Activated T-cell treated with anti-CD3 and anti-CD28 coated beads for 4 hours (primary cell): ENCODE results near the gene SHC2.
"Not testable (repeated sequence)": the region's sequence is repeated elsewhere in the genome, so short reads cannot be mapped to it uniquely, and the experiment has no call there.

Experiments used
- DNase-seq: peaks from one replicate; pipeline ENCODE4 v3.0.0-alpha.2; 2020

The SHC2 gene

GRCh38 chr19:491146-491741 lies 30.4 kb upstream of the SHC2 start:
- no peak for DNase-seq

- no peak for DNase-seq
Observed at GRCh38 chr19:489418-490196, 28.8 kb upstream of the SHC2 start.

- DNase-seq = peak; percentile 91
Observed at GRCh38 chr19:488505-489417, 27.9 kb upstream of the SHC2 start.

- no peak for DNase-seq
Observed at GRCh38 chr19:485583-486236, 24.9 kb upstream of the SHC2 start.

- no peak for DNase-seq
Observed at GRCh38 chr19:485077-485476, 24.2 kb upstream of the SHC2 start.

- DNase-seq = no peak
Observed at GRCh38 chr19:484494-484893, 23.7 kb upstream of the SHC2 start.

DNA sequence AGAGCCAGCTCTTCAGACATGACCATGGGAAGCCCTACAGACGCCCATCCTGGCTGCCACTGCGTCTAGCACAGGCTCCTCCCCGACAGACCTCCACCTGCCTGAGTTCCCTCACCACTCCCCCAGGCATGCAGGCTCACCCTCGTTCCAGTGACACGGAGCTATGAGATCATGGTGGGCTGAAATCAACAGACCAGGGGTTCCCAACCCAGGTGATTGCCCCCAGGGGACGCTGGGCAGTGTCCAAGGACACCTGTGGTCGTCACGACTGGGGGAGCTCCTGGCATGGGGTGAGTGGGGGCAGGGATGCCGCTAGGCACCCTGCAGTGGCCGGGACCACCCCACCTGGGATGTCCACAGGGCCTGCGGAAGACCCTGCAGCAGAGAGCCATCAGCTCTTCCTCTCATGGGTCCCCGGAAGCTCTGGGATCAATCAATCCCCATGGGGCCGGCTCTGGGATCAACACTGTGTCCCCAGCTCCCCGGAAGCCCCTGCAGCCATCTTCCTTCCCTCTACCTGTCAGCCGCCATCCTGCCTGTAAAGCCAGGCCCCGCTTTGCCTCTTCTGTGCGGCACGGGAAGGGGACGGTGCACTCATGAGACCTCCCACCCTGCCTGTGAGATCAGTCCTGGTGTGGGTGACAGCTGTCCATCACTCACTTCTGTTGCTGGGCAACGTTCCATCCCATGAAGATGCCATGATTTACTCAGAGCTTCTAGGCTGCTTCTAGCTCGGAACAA lies 22.7 kb upstream of the SHC2 start:
- DNase-seq = no peak

- no peak for DNase-seq
Observed at GRCh38 chr19:482186-483041, 21.6 kb upstream of the SHC2 start.

- not testable (repeated sequence) for DNase-seq
Observed at GRCh38 chr19:481100-481499, 20.3 kb upstream of the SHC2 start.

DNA sequence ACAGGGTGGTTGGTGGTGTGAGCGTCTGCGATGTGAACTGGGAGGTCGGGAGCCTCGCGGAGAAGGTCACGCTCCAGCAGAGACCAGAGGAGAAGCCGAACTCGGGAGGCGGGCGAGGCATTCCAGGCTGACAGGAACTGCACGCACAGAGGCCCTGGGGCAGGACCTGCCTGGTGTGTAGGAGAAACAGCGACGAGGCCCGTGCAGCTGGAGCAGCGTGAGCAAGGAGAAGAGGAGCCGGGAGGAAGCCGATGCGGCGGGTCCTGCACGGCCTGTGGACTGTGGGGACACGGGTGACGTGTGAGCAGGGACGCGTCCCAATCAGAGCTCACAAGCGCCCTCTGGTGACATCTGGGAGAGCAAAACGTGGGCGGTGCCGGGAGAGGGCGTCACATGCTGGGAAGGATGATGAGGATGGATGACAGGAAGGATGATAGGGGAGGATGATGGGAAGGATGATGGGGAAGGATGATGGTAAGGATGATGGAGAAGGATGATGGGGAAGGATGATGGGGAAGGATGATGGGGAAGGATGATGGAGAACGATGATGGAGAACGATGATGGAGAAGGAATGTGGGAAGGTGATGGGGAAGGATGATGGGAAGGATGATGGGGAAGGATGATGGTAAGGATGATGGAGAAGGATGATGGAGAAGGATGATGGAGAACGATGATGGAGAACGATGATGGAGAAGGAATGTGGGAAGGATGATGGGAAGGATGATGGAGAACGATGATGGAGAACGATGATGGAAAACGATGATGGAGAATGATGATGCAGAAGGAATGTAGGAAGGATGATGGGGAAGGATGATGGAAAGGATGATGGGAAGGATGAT lies 19.4 kb upstream of the SHC2 start:
- peak; percentile 39 for DNase-seq

DNA sequence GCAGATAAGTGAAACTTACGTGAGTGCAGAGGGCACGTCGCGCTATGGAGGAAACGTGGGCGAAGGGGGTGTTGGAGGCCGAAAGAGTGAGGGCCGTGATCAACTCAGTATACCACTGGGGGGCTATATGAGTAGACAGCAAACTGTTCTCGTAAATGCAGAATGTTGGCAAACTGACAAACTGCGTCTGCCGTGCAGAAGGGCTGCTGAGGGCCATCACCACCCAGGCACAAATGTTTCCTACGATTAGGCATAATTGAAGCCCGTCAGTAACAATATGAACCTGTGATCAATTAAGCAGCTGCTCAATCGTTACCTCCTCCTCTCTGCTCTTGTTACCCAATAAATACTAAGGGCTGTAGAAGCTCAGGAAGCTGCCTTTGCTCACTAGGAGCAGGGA lies 18.1 kb upstream of the SHC2 start:
- DNase-seq = no peak

DNA sequence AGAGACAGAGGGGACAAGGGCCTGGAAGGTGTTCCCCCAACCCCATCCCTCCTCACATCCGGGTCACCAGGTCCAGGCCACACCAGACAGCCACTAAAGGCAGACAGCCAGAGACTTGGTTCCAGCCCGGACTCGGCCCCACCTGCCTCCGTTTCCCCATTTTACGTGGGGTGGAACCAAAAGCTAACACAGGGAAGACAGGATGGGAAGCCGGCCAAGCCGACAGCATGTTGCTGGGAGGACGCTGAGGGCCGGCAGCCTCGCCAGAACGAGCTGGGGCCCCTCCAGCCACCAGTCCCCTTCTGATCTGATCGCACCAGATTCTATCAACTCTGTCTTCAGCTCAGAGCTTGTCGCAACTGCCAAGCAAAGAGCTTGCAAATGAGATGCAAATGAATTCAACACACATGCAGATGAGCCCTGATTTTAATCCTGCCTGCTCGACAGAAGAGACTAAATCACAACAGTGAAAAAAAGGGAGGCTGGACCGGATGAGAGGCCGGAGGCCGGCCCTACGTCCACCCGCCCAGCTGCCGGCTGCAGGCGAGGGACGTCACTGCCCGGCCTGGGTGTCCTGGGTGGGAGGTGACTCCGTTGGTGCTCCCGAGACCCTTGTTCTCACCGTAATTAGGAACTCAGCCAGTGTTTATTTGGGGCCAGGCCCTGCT lies 17.5 kb upstream of the SHC2 start:
- DNase-seq = no peak

DNA sequence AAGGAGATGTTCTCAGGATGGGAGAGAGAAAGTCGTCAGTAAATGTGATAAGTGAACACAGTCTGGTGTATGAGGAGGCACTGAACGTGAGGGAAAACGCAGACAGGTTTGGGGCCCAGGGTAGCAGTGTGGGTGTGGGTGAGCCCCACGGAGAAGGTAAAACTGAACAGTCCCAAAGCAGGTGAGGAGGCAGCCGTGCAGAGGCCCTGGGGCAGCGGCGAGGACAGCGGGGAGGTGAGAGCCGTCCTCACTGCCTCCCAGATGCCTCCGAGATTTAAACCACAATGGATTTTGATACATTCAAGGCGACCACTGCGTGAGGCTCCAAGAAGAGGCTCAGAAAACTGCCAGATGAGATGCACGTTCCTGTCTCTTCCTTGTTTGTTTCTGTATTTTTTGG lies 14.5 kb upstream of the SHC2 start:
- no peak for DNase-seq

DNA sequence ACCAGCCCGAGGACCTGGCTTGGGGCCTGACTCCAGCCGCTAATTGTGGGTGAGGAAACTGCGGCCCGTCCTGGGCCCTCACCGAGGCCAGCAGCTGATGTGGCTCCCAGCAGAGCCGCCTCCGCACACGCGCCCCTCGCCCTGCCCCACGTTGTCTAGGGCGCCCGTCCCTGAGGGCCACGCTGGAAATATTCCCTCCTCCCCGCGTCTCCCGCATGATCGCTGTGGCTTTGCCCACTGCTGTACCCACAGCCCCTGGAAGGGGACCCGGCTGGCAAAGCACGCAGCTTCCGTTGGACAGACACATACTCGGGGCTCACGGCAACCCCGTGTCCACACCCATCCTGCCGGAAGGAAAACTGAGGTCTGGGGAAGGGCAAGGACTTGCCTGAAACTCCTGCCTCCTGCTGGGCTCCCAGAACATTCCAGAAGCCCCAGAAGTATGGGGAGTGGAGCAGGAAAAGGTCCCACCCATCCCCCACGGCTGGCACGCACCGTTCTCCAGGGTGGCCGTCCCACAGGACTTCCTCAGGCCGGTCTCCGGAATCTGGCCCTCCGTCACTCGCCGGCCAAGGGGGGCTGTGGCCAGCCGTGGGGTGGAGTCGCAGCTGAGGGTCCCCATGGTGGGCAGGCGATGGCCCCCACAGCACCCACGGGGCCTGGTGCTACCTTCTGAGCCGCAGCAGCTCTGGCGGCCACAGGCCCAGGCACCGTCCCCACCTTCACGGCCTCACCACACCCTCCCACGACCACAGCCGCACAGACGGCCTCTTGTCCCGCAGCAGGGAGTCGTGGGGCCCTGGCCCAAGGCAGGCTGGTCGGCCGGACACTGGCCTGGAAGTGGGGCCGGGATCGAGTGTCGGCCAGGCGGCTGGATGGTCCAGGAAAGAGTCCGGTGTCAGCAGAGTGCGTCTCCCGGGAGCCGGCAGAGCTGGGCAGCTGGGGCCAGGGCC lies 13.6 kb upstream of the SHC2 start:
- no peak for DNase-seq

- no peak for DNase-seq
Observed at GRCh38 chr19:472005-472858, 11.4 kb upstream of the SHC2 start.

DNA sequence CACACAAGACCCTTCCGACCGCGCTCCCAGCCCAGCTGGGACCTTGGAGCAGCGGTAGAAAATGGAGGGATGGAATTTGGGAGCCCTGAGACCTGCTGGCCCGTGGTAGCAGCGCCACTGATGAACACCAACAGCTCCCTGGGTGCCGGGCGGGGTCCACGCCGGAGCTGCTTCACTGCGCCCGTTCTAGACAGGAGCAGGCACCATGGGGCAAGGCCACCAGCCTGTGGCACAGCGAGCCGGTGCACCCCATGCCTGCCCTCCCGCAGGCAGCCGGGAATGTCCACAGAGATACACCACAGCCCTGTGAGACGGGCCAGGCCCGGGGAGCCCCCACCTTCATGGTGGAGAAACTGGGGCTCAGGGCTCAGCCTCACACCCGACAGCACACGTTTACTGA lies 9.9 kb upstream of the SHC2 start:
- DNase-seq = no peak

GRCh38 chr19:469833-470232 lies 9.0 kb upstream of the SHC2 start:
- no peak for DNase-seq
